Panc1 (cell line): ENCODE data around the gene SPATA13.

Source experiments
- CTCF ChIP-seq: fragments of 450-650 bp; IDR thresholded peaks from 2 replicates; pipeline ENCODE4 v1.5.1; 2017; ENCODE audit warnings: mild to moderate bottlenecking
- POLR2AphosphoS5 ChIP-seq: IDR thresholded peaks from 2 replicates; pipeline ENCODE4 v1.6.1; 2012; ENCODE audit warnings: mild to moderate bottlenecking, low read depth, low read length, moderate library complexity
- REST ChIP-seq, 2 experiments: IDR thresholded peaks; 2 replicates each; pipeline ENCODE4 v1.6.1; 2011 to 2012; ENCODE audit warnings: low read depth in 2 of 2, control low read depth in 1 of 2, low read length in 1 of 2, mild to moderate bottlenecking in 1 of 2, moderate library complexity in 1 of 2; ENCODE audit not compliant: insufficient read depth in 1 of 2
- SIN3A ChIP-seq: IDR thresholded peaks from 2 replicates; pipeline ENCODE4 v1.6.1; 2012; ENCODE audit warnings: low read depth, mild to moderate bottlenecking, low read length, moderate library complexity, borderline replicate concordance; ENCODE audit not compliant: insufficient read depth
- TCF7L2 ChIP-seq: IDR thresholded peaks from 2 replicates; pipeline ENCODE4 v1.6.1; 2011; ENCODE audit warnings: mild to moderate bottlenecking, low read depth, low read length, inconsistent platforms

DNA sequence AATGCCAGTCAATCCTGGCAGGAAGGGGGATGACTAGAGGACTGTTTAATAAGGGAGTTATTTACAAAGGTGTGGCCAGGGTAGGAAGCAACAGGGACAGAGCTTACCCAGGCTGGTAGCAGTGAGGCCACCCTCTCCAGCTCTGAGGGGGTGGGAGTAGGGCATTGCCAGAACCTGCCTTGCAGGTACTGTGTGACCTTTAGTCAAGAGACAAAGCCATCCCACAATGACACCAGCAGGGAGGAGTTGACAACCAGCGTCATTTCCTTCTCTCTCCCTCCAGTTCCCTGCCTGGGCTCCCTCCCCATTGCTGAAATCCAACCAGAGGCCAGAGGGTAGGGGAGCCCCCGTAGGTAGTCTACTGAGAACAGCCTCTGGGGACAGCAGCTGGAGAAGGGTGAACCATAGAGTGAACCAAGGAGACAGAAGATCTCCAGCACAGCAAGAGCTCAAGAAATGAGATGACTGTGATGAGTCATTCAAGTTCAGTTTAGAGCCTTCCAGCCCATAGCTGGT, 33.3 kb upstream of the SPATA13 start:
- TF ChIP-seq CTCF (no peak), POLR2AphosphoS5 (no peak), REST (IDR thresholded peaks at IDR 0.05; ENCODE audit: insufficient read depth in 1 of 2, low read depth in 2 of 2, low read length in 1 of 2) (no peak), SIN3A (no peak), TCF7L2 (no peak)
